ENCODE results near the gene PER3.

DNA sequence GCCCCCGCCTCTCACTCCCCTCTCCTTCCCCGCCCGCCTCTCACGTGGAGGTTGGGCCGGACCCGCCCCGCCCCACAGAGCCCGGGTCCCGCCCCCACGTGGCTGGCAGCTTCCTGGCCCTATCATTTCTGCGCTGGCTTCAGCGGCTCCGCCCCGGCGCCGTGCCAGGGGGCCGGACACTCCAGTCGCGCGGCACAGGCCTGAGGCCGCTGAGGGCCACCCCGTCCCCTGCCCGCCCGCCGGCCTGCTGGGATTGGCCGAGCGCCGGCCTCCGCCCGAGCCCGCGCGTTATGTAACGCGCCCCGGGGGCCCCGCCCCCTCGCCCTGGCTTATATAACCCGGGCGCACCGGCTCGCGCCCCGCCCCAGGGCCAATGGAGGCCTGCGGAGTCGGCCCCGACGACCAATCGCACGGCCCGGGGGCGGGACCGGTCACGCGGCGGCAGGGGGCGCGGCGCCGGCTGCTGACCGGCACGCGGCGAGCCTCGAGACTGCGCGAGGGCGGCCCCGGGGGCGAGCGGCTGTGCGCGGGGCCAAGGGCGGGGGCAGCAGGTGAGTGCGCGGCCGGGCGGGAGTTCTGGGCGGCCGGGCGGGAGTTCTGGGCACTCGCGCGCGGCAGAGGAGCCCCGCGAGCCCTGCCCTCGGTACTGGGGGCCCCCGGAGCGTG, at the start of gene PER3:
- TF ChIP-seq, protein P1, sequence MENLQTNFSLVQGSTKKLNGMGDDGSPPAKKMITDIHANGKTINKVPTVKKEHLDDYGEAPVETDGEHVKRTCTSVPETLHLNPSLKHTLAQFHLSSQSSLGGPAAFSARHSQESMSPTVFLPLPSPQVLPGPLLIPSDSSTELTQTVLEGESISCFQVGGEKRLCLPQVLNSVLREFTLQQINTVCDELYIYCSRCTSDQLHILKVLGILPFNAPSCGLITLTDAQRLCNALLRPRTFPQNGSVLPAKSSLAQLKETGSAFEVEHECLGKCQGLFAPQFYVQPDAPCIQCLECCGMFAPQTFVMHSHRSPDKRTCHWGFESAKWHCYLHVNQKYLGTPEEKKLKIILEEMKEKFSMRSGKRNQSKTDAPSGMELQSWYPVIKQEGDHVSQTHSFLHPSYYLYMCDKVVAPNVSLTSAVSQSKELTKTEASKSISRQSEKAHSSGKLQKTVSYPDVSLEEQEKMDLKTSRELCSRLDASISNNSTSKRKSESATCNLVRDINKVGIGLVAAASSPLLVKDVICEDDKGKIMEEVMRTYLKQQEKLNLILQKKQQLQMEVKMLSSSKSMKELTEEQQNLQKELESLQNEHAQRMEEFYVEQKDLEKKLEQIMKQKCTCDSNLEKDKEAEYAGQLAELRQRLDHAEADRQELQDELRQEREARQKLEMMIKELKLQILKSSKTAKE (IDR thresholded peaks at IDR 0.05; ENCODE audit: low read depth, poor library complexity, severe bottlenecking): no peak
- TF ChIP-seq, protein P2, sequence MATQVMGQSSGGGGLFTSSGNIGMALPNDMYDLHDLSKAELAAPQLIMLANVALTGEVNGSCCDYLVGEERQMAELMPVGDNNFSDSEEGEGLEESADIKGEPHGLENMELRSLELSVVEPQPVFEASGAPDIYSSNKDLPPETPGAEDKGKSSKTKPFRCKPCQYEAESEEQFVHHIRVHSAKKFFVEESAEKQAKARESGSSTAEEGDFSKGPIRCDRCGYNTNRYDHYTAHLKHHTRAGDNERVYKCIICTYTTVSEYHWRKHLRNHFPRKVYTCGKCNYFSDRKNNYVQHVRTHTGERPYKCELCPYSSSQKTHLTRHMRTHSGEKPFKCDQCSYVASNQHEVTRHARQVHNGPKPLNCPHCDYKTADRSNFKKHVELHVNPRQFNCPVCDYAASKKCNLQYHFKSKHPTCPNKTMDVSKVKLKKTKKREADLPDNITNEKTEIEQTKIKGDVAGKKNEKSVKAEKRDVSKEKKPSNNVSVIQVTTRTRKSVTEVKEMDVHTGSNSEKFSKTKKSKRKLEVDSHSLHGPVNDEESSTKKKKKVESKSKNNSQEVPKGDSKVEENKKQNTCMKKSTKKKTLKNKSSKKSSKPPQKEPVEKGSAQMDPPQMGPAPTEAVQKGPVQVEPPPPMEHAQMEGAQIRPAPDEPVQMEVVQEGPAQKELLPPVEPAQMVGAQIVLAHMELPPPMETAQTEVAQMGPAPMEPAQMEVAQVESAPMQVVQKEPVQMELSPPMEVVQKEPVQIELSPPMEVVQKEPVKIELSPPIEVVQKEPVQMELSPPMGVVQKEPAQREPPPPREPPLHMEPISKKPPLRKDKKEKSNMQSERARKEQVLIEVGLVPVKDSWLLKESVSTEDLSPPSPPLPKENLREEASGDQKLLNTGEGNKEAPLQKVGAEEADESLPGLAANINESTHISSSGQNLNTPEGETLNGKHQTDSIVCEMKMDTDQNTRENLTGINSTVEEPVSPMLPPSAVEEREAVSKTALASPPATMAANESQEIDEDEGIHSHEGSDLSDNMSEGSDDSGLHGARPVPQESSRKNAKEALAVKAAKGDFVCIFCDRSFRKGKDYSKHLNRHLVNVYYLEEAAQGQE (IDR thresholded peaks at IDR 0.05; ENCODE audit: low read depth, low read length): no peak
- TF ChIP-seq, protein P3, sequence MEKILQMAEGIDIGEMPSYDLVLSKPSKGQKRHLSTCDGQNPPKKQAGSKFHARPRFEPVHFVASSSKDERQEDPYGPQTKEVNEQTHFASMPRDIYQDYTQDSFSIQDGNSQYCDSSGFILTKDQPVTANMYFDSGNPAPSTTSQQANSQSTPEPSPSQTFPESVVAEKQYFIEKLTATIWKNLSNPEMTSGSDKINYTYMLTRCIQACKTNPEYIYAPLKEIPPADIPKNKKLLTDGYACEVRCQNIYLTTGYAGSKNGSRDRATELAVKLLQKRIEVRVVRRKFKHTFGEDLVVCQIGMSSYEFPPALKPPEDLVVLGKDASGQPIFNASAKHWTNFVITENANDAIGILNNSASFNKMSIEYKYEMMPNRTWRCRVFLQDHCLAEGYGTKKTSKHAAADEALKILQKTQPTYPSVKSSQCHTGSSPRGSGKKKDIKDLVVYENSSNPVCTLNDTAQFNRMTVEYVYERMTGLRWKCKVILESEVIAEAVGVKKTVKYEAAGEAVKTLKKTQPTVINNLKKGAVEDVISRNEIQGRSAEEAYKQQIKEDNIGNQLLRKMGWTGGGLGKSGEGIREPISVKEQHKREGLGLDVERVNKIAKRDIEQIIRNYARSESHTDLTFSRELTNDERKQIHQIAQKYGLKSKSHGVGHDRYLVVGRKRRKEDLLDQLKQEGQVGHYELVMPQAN (conservative IDR thresholded peaks at IDR 0.05): no peak
- no peak for TF ChIP-seq MEF2A (IDR thresholded peaks at IDR 0.05; ENCODE audit: insufficient read depth, low read depth, low read length)
